Activated CD8-positive, alpha-beta memory T cell treated with anti-CD3 and anti-CD28 coated beads for 24 hours (primary cell): ENCODE results near the gene TP53I13.

ENCODE experiments used
- DNase-seq: peaks from one replicate; pipeline ENCODE4 v3.0.0-alpha.2; 2020

TP53I13 gene

GRCh38 chr17:29582254-29582765, 13.8 kb downstream of the TP53I13 start:
- no peak for DNase-seq

GRCh38 chr17:29582772-29583171, 14.3 kb downstream of the TP53I13 start:
- DNase-seq: no peak

- no peak for DNase-seq
Observed at GRCh38 chr17:29583324-29584248, 15.1 kb downstream of the TP53I13 start.

GRCh38 chr17:29584452-29585079, 16.1 kb downstream of the TP53I13 start:
- DNase-seq: no peak

GRCh38 chr17:29585080-29585751, 16.7 kb downstream of the TP53I13 start:
- no peak for DNase-seq

- DNase-seq: no peak
Observed at GRCh38 chr17:29586676-29587469, 18.4 kb downstream of the TP53I13 start.

GRCh38 chr17:29587591-29587990, 19.1 kb downstream of the TP53I13 start:
- DNase-seq: no peak

GRCh38 chr17:29588017-29588561, 19.6 kb downstream of the TP53I13 start:
- no peak for DNase-seq

GRCh38 chr17:29588562-29589411, 20.3 kb downstream of the TP53I13 start:
- peak; percentile 83 for DNase-seq

GRCh38 chr17:29589524-29590410, 21.3 kb downstream of the TP53I13 start, which contains the start of gene GIT1:
GIT1 (minus strand) TSS chr17:29589648; CDS start chr17:29589378, 270 bp downstream.
- DNase-seq: peak; percentile 91

GRCh38 chr17:29590411-29591145, 22.1 kb downstream of the TP53I13 start:
- DNase-seq: peak; percentile 76

GRCh38 chr17:29591146-29591736, 22.7 kb downstream of the TP53I13 start:
- DNase-seq: peak; percentile 81

GRCh38 chr17:29591737-29592608, 23.5 kb downstream of the TP53I13 start:
- DNase-seq: peak; percentile 94

- DNase-seq: peak; percentile 85
Observed at GRCh38 chr17:29592850-29593551, 24.5 kb downstream of the TP53I13 start, which contains the start of gene ANKRD13B. ANKRD13B (plus strand) TSS chr17:29593132; CDS start chr17:29593622, 490 bp downstream.

GRCh38 chr17:29593591-29594518, 25.4 kb downstream of the TP53I13 start:
- no peak for DNase-seq
